ENCODE measurements around the gene OR7C1. TPM values are rescaled to one million over a fixed set of nuclear protein-coding genes. Genes with fewer than 3 reads are reported as not detected.

The OR7C1 gene
- total and polyA plus RNA-seq, 9 donors: 0.05 to 0.13 TPM; not detected in 7

GRCh38 chr19:14826006-14826405, 9.0 kb downstream of the OR7C1 start:
- no peak overlapping the region for H3K27ac ChIP-seq
- no peaks in the 10 kb centered on the region for H3K36me3 ChIP-seq
- no peaks in the 10 kb centered on the region for H3K9me3 ChIP-seq
- intact Hi-C loops (cut with DNase I): no loop called here
- TF ChIP-seq EP300 (IDR thresholded peaks at IDR 0.05): no peak
- TF ChIP-seq POLR2A (IDR thresholded peaks at IDR 0.05): no peak
- TF ChIP-seq CTCF (IDR thresholded peaks at IDR 0.05): no peak
- WGBS, 3 donors: 87 to 97% (median 88%) methylated on average over 2 of the region's 2 CpGs
- no peak overlapping the region for H3K4me3 ChIP-seq
- DNase-seq: no peak
- no peaks in the 10 kb centered on the region for H3K27me3 ChIP-seq
- H3K4me1 ChIP-seq (ENCODE audit: insufficient read depth): no peaks in the 10 kb centered on the region

- Histone ChIP-seq H3K27ac (no peak overlapping the region), H3K4me1 (ENCODE audit: insufficient read depth) (no peaks in the 10 kb centered on the region), H3K36me3 (no peaks in the 10 kb centered on the region), H3K4me3 (no peak overlapping the region), H3K27me3 (no peaks in the 10 kb centered on the region), H3K9me3 (no peaks in the 10 kb centered on the region)
- intact Hi-C loops (cut with DNase I): no loop called here
- DNase-seq: no peak
- TF ChIP-seq CTCF (IDR thresholded peaks at IDR 0.05): no peak
- TF ChIP-seq POLR2A (IDR thresholded peaks at IDR 0.05): no peak
- TF ChIP-seq EP300 (IDR thresholded peaks at IDR 0.05): no peak
- 61 to 67% (median 63%) methylated on average over 6 of the region's 6 CpGs for WGBS, 3 donors
Observed at GRCh38 chr19:14821937-14822336, 13.0 kb downstream of the OR7C1 start.

GRCh38 chr19:14818588-14818987, 16.4 kb downstream of the OR7C1 start:
- DNase-seq: no peak
- H3K36me3 ChIP-seq: no peaks in the 10 kb centered on the region
- no peaks in the 10 kb centered on the region for H3K27me3 ChIP-seq
- TF ChIP-seq CTCF (IDR thresholded peaks at IDR 0.05): no peak
- intact Hi-C loops (cut with DNase I): no loop called here
- no peaks in the 10 kb centered on the region for H3K9me3 ChIP-seq
- H3K4me3 ChIP-seq: no peak overlapping the region
- no peak overlapping the region for H3K27ac ChIP-seq
- 63 to 72% (median 69%) methylated on average over 8 of the region's 8 CpGs for WGBS, 3 donors
- no peaks in the 10 kb centered on the region for H3K4me1 ChIP-seq (ENCODE audit: insufficient read depth)

GRCh38 chr19:14817052-14817451, 17.9 kb downstream of the OR7C1 start:
- no peaks in the 10 kb centered on the region for H3K4me1 ChIP-seq (ENCODE audit: insufficient read depth)
- intact Hi-C loops (cut with DNase I): no loop called here
- H3K36me3 ChIP-seq: no peaks in the 10 kb centered on the region
- TF ChIP-seq POLR2A (IDR thresholded peaks at IDR 0.05) (no peak), EP300 (IDR thresholded peaks at IDR 0.05) (no peak), CTCF (IDR thresholded peaks at IDR 0.05) (no peak)
- H3K27ac ChIP-seq: no peak overlapping the region
- H3K4me3 ChIP-seq: no peak overlapping the region
- H3K27me3 ChIP-seq: no peaks in the 10 kb centered on the region
- H3K9me3 ChIP-seq: no peaks in the 10 kb centered on the region
- DNase-seq: no peak
- 58 to 62% (median 59%) methylated on average over 3 of the region's 3 CpGs for WGBS, 3 donors

All from ovary (tissue), 9 donors.